Natural killer cell (primary cell): ENCODE measurements around the gene PTBP3. TPM values are rescaled to one million over a fixed set of nuclear protein-coding genes. Genes with fewer than 3 reads are reported as not detected.

Experiments
- ATAC-seq, 3 donors: fragments of 150-1000 bp in 2 of 3; fragments of 200-7000 bp in 1 of 3; cut with Tn5 transposase; 1 replicate in 1 of 3; 2 replicates in 2 of 3; pipeline ENCODE4 v1.10.0; 2021; ENCODE audit warnings: mild to moderate bottlenecking in 2 of 3, moderate library complexity in 2 of 3
- DNase-seq, 2 donors: peaks; one replicate each; pipeline versions ENCODE4 v3.0.0 to v3.0.0-alpha.2; 2013 to 2021; ENCODE audit warnings: mixed read lengths in 1 of 2
- H3K27ac ChIP-seq: one replicate; pipeline ENCODE4 v1.5.1; 2013; ENCODE audit warnings: mild to moderate bottlenecking, low read length
- H3K27me3 ChIP-seq: one replicate; pipeline ENCODE4 v1.6.1; 2013; ENCODE audit warnings: low read length; ENCODE audit not compliant: control insufficient read depth, insufficient read depth
- H3K36me3 ChIP-seq: one replicate; pipeline ENCODE4 v1.6.1; 2013; ENCODE audit warnings: low read length; ENCODE audit not compliant: control insufficient read depth, insufficient read depth
- H3K4me1 ChIP-seq: one replicate; pipeline ENCODE4 v1.6.1; 2013; ENCODE audit warnings: low read length; ENCODE audit not compliant: control insufficient read depth, insufficient read depth
- H3K4me3 ChIP-seq: one replicate; pipeline ENCODE4 v1.5.1; 2013; ENCODE audit warnings: low read length
- H3K9me3 ChIP-seq: one replicate; pipeline ENCODE4 v1.6.1; 2013; ENCODE audit warnings: low read length; ENCODE audit not compliant: control insufficient read depth, insufficient read depth
- H3K27ac Mint-ChIP-seq, 2 donors: one replicate each; pipeline ENCODE4 v1.8.0; 2022; ENCODE audit warnings: mild to moderate bottlenecking in 2 of 2, mixed read lengths in 2 of 2, moderate library complexity in 1 of 2
- H3K27me3 Mint-ChIP-seq, 2 donors: one replicate each; pipeline ENCODE4 v1.8.0; 2022; ENCODE audit warnings: low read depth in 2 of 2, mixed read lengths in 2 of 2
- H3K36me3 Mint-ChIP-seq: one replicate; pipeline ENCODE4 v1.8.0; 2022; ENCODE audit warnings: mixed read lengths
- H3K4me1 Mint-ChIP-seq, 2 donors: one replicate each; pipeline ENCODE4 v1.8.0; 2022; ENCODE audit warnings: mixed read lengths in 2 of 2
- H3K4me3 Mint-ChIP-seq: one replicate; pipeline ENCODE4 v1.8.0; 2022; ENCODE audit warnings: mild to moderate bottlenecking, moderate library complexity, mixed read lengths
- H3K9me3 Mint-ChIP-seq, 2 donors: one replicate each; pipeline ENCODE4 v1.8.0; 2022; ENCODE audit warnings: mixed read lengths in 2 of 2
- WGBS: methylation state at CpG from one replicate; pipeline ENCODE4 v1.1.7; 2013; ENCODE audit warnings: missing lambda C conversion rate; ENCODE audit not compliant: insufficient coverage; 5-methylcytosine and 5-hydroxymethylcytosine counted together
- intact Hi-C: fragments of 100-400 bp; cut with micrococcal nuclease; formaldehyde crosslinking; loops from one replicate; pipeline ENCODE4 v1.14.2; 2022
- total RNA-seq, 4 donors: library from RNA; stranded (reverse); fragments of 120-200 nt in 1 of 4; gene quantifications; one replicate each; pipeline versions ENCODE4 v1.2.3 to v1.2.4, GENCODE V29; 2013 to 2022
- TF ChIP-seq, protein P1 (sequence below): fragments of 200-600 bp; IDR thresholded peaks from one replicate; pipeline ENCODE4 v1.8.0; 2022; ENCODE audit warnings: antibody characterized with exemption

Gene PTBP3
- total RNA-seq, 3 donors from 2014 or later (not counting 1 experiment from before 2014, with no cell fraction given): 135 to 156 (median 140) TPM

DNA sequence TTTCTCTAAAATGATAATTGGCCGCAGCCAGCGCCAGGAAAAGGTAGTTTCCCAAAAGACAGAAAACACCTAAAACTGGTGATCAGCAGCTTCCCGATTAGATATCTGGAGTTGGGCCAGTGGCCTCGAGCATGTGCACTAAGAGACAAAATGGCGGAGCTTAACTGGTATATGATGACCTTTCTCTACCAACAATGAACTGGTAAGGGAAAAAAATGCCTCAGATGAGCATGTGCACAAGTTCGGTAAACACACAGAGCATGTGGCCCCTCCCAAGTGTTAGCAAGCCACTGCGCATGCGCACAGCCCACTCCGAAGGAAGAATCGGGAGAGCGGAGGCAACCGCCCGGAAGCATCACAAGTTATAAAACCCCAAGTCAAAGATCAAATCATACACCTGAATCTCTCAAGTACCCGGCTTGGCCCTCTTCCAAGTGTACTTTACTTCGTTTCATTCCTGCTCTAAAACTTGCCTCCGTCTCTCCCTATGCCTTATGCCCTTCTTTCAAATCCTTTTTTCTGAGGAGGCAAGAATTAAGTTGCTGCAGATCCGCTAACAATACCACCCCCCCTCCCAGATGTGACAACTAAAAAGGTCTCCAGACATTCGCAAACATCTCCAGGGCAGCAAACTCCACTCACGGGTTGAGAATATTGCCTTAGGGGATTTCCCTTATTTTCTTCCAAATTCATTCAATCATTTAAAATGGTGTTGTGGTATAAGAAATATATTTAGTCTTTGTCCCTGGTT is 15.0 kb upstream of the PTBP3 start:
- no peak overlapping the region for H3K27ac ChIP-seq
- Mint-ChIP-seq H3K27ac (peak overlapping the region; percentile 41 to 64), H3K36me3 (no peaks in the 10 kb centered on the region), H3K4me3 (peak overlapping the region; percentile 84), H3K4me1 (peaks cover 10 to 12% of the 10 kb centered on the region in 2 donors), H3K9me3 (peaks cover 0 to 2% of the 10 kb centered on the region in 2 donors), H3K27me3 (peaks cover 8 to 15% of the 10 kb centered on the region in 2 donors)
- peaks cover 6% of the 10 kb centered on the region for H3K4me1 ChIP-seq
- 38% methylated on average over 17 of the region's 19 CpGs for WGBS
- peak overlapping the region; percentile 2 for H3K4me3 ChIP-seq
- no peaks in the 10 kb centered on the region for H3K27me3 ChIP-seq
- intact Hi-C loops: no loop called here
- no peaks in the 10 kb centered on the region for H3K9me3 ChIP-seq
- peak; percentile 31 to 79 for DNase-seq
- H3K36me3 ChIP-seq: no peaks in the 10 kb centered on the region
- TF ChIP-seq, protein P1, sequence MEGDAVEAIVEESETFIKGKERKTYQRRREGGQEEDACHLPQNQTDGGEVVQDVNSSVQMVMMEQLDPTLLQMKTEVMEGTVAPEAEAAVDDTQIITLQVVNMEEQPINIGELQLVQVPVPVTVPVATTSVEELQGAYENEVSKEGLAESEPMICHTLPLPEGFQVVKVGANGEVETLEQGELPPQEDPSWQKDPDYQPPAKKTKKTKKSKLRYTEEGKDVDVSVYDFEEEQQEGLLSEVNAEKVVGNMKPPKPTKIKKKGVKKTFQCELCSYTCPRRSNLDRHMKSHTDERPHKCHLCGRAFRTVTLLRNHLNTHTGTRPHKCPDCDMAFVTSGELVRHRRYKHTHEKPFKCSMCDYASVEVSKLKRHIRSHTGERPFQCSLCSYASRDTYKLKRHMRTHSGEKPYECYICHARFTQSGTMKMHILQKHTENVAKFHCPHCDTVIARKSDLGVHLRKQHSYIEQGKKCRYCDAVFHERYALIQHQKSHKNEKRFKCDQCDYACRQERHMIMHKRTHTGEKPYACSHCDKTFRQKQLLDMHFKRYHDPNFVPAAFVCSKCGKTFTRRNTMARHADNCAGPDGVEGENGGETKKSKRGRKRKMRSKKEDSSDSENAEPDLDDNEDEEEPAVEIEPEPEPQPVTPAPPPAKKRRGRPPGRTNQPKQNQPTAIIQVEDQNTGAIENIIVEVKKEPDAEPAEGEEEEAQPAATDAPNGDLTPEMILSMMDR: no peak
- peak in 2 of 3 donors; percentile 21 to 43 for ATAC-seq

DNA sequence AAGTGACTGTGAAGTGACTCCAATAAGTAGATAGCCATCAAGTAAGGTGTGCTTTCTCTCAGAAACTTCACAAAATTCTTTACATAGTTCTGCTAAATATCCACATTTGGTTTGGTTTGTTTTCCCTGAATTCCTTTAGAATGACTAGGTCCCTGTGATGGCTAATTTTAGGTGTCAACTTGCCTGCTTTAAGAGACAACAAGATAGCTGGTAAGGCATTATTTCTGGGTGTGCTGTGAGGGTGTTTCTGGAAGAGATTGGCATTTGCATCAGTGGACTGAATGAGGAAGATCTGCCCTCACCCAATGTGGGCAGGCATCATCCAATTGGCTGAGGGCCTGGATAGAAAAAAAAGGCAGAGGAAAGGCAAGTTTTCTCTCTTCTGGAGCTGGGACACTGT is 8.3 kb upstream of the PTBP3 start:
- H3K27me3 Mint-ChIP-seq: no peaks in the 10 kb centered on the region
- Histone ChIP-seq H3K27ac (no peak overlapping the region), H3K27me3 (no peaks in the 10 kb centered on the region), H3K9me3 (no peaks in the 10 kb centered on the region), H3K4me3 (no peak overlapping the region), H3K36me3 (no peaks in the 10 kb centered on the region), H3K4me1 (no peaks in the 10 kb centered on the region)
- no peaks in the 10 kb centered on the region for H3K9me3 Mint-ChIP-seq
- H3K4me3 Mint-ChIP-seq: no peak overlapping the region
- no peaks in the 10 kb centered on the region for H3K4me1 Mint-ChIP-seq
- no peaks in the 10 kb centered on the region for H3K36me3 Mint-ChIP-seq
- TF ChIP-seq, protein P1: no peak
- intact Hi-C loops: no loop called here
- no peak overlapping the region for H3K27ac Mint-ChIP-seq
- ATAC-seq (no peak), DNase-seq (no peak)

DNA sequence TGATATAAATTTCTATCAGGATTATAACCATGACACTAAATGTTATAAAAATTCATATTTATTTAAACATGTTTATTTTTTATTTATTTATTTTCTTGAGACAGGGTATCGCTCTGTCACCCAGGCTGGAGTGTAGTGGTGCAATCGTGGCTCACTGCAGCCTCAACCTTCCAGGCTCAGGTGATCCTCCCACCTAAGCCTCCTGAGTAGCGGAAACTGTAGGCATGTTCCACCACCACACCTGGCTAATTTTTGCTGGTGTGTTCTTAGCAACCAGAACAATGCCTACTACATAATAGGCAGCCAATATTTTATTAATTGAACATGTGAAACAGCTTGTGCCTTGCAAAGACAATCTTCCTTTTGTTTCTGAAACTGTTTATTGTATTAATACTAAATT is 6.5 kb upstream of the PTBP3 start:
- Mint-ChIP-seq H3K4me1 (no peaks in the 10 kb centered on the region), H3K4me3 (no peak overlapping the region), H3K9me3 (no peaks in the 10 kb centered on the region), H3K27me3 (no peaks in the 10 kb centered on the region), H3K27ac (no peak overlapping the region), H3K36me3 (no peaks in the 10 kb centered on the region)
- Histone ChIP-seq H3K4me3 (no peak overlapping the region), H3K27me3 (no peaks in the 10 kb centered on the region), H3K36me3 (no peaks in the 10 kb centered on the region), H3K9me3 (no peaks in the 10 kb centered on the region), H3K4me1 (no peaks in the 10 kb centered on the region), H3K27ac (no peak overlapping the region)
- TF ChIP-seq, protein P1: no peak
- intact Hi-C loops: no loop called here
- DNase-seq (no peak), ATAC-seq (no peak)
- WGBS: 98% methylated on average over 3 of the region's 3 CpGs

DNA sequence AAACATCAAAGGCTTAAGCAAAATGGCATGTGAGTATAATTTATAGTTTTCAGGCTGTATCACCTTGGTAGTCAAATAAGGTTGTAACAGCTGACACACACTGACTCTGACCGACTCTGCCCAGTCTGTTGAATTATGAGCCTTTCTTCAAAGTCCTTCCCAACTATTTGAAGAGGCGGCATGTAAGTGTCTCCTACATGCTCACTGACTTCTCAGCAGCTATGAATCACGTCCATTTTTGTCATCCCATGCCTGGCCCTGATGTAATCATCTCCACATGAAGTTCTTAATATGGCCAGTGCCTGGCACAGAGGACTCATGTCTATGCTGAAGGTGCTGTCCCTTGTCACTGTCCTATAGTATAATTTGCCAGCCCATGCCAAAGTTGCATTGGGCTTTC is 5.1 kb upstream of the PTBP3 start:
- H3K27ac ChIP-seq: no peak overlapping the region
- H3K4me3 Mint-ChIP-seq: no peak overlapping the region
- H3K4me1 Mint-ChIP-seq: peaks cover 8 to 9% of the 10 kb centered on the region in 2 donors
- peaks cover 4% of the 10 kb centered on the region for H3K4me1 ChIP-seq
- no peaks in the 10 kb centered on the region for H3K36me3 Mint-ChIP-seq
- no peaks in the 10 kb centered on the region for H3K27me3 ChIP-seq
- no peaks in the 10 kb centered on the region for H3K9me3 Mint-ChIP-seq
- H3K36me3 ChIP-seq: no peaks in the 10 kb centered on the region
- TF ChIP-seq, protein P1: no peak
- no peak overlapping the region for H3K4me3 ChIP-seq
- no peaks in the 10 kb centered on the region for H3K9me3 ChIP-seq
- ATAC-seq (no peak), DNase-seq (no peak)
- 91% methylated on average over 3 of the region's 3 CpGs for WGBS
- H3K27ac Mint-ChIP-seq: no peak overlapping the region
- intact Hi-C loops: no loop called here
- H3K27me3 Mint-ChIP-seq: no peaks in the 10 kb centered on the region
